Measurements from ENCODE around the gene PCYT1B.

Gene PCYT1B

DNA sequence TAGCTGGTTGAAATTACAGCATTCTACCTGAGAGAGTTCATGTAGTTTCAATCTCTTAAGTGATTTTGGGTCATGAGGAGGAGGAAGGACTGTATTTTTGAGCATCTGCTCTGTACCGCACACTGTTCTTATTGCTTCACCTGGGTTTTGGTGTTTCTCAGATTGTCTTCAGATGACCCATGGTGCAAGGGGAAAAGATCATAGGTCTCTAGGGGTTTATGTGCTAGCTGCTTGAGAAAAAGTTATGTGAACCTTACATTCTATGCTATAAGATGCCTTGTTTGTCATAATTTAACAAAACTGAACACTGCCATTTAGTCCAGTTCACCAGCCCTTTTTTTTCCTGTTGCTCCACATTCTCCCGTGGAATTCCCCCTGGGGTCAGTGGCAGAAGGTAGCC lies 121.7 kb downstream of the PCYT1B start:
- no peak for DNase-seq (ENCODE audit: low read depth)

DNA sequence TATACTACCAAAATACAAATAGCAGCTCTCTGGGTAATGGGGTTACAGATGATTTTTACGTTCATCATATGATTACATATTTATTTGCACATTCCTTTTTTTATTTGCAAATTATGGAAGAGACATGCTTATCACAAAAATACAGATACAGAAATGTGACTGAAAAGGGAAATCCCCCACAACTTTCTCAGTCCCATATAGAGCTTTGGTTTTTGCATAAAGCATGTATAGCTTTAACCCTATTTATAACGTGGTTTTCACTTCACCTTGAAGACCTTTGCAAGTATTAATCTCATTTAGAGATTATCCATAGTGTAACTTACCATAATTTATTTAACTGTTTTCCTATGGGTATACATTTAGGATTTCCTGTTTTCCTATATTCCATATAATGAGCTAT lies 126.7 kb downstream of the PCYT1B start:
- no peak for DNase-seq (ENCODE audit: low read depth)

DNA sequence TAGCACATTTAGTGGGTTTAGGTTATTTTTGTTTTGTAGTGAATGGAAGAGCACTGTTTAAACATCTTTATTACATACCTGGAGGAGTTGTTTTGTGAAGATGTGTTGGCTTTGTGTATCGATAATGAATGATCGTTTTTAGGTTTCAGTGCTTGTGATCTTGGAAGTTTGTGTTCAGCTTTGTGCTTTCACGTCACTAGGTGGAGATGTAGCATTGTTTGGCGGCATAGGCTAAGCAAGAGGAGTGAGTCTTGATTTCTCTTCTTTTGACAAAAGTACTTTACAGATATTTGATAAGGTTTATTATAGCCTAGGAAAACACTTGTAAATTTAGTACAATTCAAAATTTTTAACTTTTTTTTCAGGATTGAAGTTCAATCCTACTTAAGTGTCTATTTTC lies 131.7 kb downstream of the PCYT1B start:
- no peak for DNase-seq (ENCODE audit: low read depth)

DNA sequence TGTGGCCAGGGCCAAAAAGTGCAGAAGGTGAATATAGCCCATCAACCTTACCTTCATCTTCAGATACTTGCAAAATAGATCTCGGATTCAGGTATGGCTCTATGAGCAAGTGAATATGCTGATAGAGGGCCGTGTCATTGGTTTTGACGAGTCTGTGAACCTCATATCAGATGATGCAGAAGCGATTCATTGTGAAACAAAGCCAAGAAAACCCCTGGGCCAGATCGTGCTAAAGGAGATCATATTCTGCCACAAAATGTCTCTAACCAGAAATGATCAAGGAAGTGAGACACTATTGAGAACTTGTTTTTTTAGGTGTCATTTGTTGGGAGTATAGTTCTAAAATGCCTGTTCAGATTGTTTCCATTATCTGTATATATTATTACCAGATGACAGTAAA lies 133.7 kb downstream of the PCYT1B start:
- no peak for DNase-seq (ENCODE audit: low read depth)

- DNase-seq (ENCODE audit: low read depth), result no peak
Observed at GRCh38 chrX:24508375-24508774, 138.8 kb downstream of the PCYT1B start.
